COLO668 (cell line): ENCODE results near the gene UGT3A1.
"Not testable (repeated sequence)": the region's sequence is repeated elsewhere in the genome, so short reads cannot be mapped to it uniquely, and the experiment has no call there.

Experiments used
- DNase-seq: peaks from one replicate; lab custom pipeline; 2025; ENCODE audit not compliant: unreplicated experiment; lab: John Stamatoyannopoulos, UW

UGT3A1 gene

DNA sequence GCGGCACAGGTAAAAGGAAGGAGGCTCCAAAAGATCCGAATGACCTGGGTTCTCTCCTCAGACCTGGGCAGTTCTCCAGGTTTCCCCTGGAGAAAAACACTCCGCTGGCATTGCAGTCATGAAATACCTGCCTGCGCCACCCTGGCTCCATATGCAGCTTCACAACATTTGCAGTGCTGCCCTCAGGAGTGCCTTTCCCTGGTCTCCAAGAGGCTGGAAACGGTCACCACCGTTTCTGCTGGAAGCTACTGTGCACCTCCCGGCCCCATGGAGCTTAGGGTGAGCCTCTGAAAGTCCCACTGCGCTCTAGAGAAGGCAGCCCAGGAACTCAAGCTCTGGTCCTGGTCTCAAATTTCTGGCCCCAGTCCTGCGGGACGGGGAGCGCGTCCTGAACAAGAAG, 670 bp downstream of the UGT3A1 start:
- no peak for DNase-seq

GRCh38 chr5:35988529-35988928, 2.7 kb downstream of the UGT3A1 start:
- DNase-seq = no peak

- DNase-seq = no peak
Observed at GRCh38 chr5:35987776-35988175, 3.4 kb downstream of the UGT3A1 start.

DNA sequence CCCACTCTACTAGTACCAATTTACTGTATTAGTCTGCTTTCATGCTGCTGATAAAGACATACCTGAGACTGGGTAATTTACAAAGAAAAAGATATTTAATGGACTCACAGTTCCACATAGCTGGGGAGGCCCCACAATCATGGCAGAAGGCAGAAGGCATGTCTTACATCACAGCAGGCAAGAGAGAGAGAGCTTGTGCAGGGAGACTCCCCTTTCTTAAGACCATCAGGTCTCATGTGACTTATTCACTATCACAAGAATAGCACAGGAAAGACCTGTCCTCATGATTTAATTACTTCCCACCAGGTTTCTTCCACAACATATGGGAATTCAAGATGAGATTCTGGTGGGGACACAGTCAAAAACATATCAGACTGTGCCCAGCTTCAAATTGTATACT, 11.5 kb downstream of the UGT3A1 start:
- DNase-seq = no peak

- DNase-seq = not testable (repeated sequence)
Observed at GRCh38 chr5:35976859-35977258, 14.3 kb downstream of the UGT3A1 start.

DNA sequence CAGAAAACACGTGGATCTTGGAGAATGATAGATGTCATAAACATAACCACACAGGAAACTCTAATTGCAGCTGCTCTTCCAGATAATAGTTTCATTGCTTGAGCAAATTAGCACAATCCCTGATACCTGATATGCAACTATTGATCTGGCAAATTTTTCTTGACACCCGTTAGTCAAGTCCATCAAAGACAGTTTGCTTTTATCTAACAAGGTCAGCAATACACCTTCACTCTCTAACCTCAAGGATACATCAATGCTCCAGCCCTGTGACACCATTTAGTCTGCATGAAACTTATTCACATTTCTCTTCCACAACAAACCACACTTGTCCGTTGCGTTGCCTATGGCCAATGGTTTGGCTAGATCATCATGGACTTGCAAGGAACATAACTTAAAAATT, 16.6 kb downstream of the UGT3A1 start:
- no peak for DNase-seq

GRCh38 chr5:35971878-35972210, 19.3 kb downstream of the UGT3A1 start:
- DNase-seq = no peak

GRCh38 chr5:35971186-35971877, 19.9 kb downstream of the UGT3A1 start:
- DNase-seq = no peak

DNA sequence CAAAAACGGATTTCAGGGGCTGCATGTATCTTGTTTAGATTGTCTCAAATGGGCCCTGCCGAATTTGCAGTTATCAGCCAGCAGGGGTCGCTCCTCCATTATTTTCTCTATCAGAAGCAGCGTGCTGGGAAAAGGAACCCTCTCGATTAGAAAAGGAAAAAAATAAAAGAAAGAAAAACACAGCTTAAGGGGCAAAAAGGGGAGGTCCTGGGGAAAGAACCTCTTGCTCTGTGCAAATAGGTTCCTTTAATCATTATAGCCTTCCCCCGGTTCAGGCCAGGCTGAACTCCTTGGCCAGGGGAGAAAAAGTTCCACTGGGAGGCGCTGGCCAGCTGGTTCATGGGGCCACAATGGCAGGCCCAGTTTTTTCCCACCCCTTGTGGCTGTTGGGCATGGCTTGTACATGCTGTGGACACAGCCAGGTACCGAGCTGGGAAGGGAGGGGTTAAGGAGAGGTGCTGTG, 27.8 kb downstream of the UGT3A1 start:
- peak; percentile 30 for DNase-seq

DNA sequence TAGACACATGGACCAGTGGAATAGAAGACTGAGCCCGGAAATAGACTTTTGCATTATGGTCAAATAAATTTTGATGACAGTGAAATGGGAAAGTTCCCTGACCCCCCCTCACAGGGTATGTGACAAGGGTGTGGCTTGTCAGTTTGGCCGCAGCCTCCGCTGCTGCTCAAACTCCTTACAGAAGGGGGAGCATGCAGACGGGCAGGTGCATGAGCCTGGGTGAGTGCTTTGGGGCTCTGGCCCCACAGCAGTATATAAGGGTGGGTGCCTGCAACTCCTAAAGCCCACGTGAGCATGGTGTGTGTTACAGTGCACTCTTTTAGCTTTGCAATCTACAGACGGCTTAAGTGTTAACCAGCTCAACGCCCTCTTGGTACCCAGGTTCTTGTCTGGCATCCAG, 30.9 kb downstream of the UGT3A1 start:
- DNase-seq = no peak

- no peak for DNase-seq
Observed at GRCh38 chr5:35956429-35956828, 34.8 kb downstream of the UGT3A1 start.

- no peak for DNase-seq
Observed at GRCh38 chr5:35954175-35954574, 37.0 kb downstream of the UGT3A1 start.

DNA sequence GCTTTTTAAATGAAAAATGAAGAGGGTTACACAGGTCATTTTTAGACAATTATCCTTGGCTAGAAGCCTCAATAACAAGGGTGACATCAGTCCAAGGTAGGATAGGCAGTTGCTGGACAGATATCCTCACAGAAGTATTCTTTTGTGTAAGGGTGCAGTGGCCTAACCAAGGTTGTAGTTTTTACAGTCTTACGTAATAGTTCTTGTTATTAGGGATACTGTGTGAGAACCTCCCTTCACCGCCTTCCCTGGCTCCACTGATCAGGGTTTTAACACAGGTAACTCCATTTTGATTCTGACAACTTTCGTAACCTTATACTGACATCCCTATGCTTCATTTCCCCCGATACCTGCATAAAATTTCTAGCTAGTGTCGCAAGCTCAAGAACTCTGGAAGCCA, 44.1 kb downstream of the UGT3A1 start:
- DNase-seq = no peak

DNA sequence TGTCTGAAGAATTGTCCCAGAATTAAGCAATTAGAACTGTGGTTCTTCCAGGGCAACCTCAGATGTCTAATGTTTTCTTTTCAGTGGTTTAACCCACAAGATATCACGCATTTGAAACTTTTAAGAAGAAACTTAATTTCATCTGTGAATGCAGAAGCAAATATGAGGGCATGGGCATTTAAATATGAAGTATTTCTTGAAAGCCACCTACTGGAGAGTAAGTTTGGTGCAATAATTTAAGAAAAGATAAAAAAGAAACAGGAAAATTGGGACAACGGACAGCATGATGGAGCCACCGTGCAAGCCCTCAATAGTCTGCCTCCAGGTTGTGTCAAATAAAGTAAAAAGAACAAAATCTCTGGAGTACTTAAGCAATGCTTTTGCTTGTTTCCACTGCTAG, 51.6 kb downstream of the UGT3A1 start:
- DNase-seq = no peak

DNA sequence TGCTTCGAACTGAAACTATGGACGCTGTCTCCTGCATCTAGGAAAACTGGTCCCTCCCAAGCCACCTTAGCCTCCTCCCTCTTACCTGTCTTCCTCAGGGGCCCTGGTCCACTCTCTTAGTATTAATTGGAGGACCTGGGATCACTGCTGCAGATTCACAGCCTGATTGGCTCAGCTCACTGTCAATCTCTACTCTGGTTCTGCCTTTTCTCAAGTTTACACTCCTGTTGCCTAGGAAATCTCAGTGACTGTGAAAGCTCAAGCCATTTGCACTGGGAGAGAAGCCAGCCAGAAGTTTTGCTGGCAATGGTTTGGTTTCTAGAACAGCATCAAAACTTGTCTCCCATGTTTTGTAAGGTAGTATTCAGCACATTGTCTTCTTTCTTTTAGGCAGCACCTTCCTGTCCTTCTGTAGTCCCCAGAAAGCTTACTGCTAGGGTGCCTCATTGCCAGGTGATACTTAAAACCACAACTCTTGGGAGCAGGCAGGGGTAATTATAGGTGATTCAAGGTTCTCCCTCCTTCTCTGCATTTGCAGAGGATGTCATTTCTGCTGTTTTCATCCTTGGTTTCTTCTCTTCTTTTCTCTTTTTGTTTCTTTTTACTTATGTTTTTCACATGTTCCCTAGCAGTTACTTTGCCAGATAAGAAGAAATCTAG, 52.5 kb downstream of the UGT3A1 start, which contains the start of gene CAPSL:
CAPSL (minus strand) TSS at position 55 of the 660 bp plus-strand sequence. CDS start 17,502 bp downstream, outside the sequence.
- DNase-seq = no peak

- peak; percentile 48 for DNase-seq
Observed at GRCh38 chr5:35926389-35927051, 64.7 kb downstream of the UGT3A1 start.

DNA sequence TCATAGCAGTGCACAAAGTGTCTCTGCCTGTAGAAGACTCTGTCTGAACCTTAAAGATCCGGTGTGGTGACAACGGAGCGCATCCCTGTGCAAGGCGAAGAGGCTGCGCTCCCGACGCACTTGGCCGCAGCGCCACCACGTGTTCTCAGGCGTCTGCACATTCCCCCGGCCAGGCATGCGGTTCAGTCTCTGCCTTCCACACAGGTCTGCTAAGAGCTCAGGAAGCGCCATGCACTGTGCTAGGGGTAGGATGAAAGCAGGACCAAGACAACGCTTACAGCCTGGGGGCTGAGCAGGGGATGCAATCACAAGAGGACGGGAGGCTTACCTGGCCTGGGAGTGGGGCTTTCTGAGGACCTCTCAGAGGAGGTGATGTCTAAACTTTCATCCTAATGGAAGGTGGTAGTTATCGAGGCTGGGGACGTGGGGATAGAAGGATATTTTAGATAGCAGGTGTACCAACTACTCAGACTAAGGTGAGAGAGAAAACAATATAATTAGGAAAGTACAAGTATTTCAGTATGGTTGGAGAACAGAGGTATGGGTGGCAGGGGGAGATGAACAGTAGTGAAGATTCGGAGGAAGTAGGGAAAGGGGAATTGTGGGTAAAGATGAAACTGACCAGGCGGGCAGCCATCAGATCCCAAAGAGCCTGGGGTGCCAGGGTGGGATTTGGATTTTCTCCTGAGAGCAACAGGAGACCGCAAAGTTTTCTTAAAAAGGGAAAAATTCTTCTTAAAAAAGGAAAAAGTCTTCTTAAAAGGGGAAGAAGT, 66.1 kb downstream of the UGT3A1 start:
- peak; percentile 52 for DNase-seq

DNA sequence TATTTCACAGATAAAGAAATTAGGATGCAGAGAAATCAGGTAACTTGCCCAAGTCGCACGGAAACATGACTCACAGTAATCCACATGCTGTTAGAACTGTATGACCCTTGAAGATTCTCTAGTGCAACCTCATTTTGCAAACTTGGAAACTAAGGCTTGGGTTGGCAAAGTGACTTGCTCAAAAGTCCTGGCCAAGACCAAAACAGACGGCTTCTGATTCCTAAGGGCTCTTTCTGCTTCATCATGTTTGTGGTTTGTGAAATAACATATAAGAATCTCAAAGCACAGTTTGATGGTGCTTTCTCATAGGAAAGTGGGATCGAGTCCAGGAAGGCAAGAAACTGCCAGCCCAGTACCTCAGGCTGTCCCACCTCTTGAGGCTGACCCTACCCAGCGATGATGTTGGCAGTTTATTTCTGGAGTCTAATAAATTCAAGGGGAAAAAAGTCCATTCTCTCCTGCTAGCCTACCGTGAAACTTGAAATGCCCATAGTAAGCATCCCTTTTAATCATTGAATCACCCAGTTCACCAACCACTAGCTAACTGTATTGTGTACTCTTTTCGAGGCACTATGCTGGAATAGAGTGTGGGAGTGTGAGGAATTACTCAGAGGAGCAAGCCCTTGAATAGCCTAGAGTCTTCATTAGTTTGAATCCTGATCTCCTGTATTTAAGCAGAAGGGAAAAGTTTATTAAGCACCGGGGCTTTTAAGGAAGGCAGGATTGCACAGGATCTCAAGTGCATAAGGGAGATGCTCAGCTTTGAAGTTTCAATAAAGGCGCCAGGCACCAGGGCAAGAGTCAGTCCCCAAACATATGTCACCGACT, 66.9 kb downstream of the UGT3A1 start:
- DNase-seq = no peak

GRCh38 chr5:35922468-35922867, 68.7 kb downstream of the UGT3A1 start:
- no peak for DNase-seq

GRCh38 chr5:35921930-35922329, 69.3 kb downstream of the UGT3A1 start:
- DNase-seq = no peak

DNA sequence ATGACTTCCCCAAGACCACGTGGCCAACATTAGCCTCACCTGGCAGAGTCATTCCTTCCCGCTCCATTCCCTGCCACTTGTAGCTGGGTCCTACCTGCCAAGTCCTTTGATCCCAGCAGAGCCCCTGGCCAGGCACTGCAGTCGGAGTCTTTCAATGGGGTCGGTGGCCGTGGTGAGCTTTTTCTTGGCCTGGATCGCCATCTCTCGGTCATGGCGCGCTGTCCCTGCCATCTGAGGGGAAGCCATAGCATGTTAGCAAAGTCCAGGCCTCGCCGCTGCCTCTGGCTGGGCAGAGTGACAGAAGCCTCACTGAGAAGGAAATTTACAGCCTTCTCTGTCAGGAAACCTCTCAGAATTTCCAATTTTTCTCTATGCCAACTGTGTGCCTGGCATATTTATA, 70.3 kb downstream of the UGT3A1 start:
- DNase-seq = no peak
